H9 (cell line): Measurements from ENCODE around the gene WWC2. TPM values are rescaled to one million over a fixed set of nuclear protein-coding genes. Genes with fewer than 3 reads are reported as not detected.

ENCODE experiments used
- DNase-seq: peaks from one replicate; pipeline ENCODE4 v3.0.0-alpha.2; 2017
- H2AFZ ChIP-seq: one replicate; pipeline ENCODE4 v1.6.1; 2013; ENCODE audit warnings: mild to moderate bottlenecking, low read length, control low read depth, moderate library complexity
- H2AK5ac ChIP-seq: 2 replicates; pipeline ENCODE4 v1.6.1; 2013; ENCODE audit warnings: low read length, control low read depth, mixed read lengths; ENCODE audit not compliant: insufficient read length
- H2BK120ac ChIP-seq: one replicate; pipeline ENCODE4 v1.6.1; 2013; ENCODE audit warnings: low read depth, mild to moderate bottlenecking, low read length, control low read depth, inconsistent platforms; ENCODE audit not compliant: poor library complexity, severe bottlenecking
- H2BK12ac ChIP-seq: 2 replicates; pipeline ENCODE4 v1.6.1; 2013; ENCODE audit warnings: low read length, control low read depth, mixed read lengths, low read depth; ENCODE audit not compliant: insufficient read length
- H2BK15ac ChIP-seq: 2 replicates; pipeline ENCODE4 v1.6.1; 2013; ENCODE audit warnings: low read depth, low read length, control low read depth
- H2BK20ac ChIP-seq: one replicate; pipeline ENCODE4 v1.6.1; 2013; ENCODE audit warnings: low read depth, mild to moderate bottlenecking, low read length, control low read depth, inconsistent platforms; ENCODE audit not compliant: poor library complexity, severe bottlenecking
- H2BK5ac ChIP-seq: 2 replicates; pipeline ENCODE4 v1.6.1; 2013; ENCODE audit warnings: low read length, control low read depth, mixed read lengths; ENCODE audit not compliant: insufficient read length
- H3K14ac ChIP-seq: 2 replicates; pipeline ENCODE4 v1.6.1; 2013; ENCODE audit warnings: low read length, control low read depth; ENCODE audit not compliant: insufficient read depth
- H3K18ac ChIP-seq: 2 replicates; pipeline ENCODE4 v1.6.1; 2013; ENCODE audit warnings: low read depth, mild to moderate bottlenecking, mixed read lengths, low read length, control low read depth; ENCODE audit not compliant: insufficient read length
- H3K23ac ChIP-seq: 2 replicates; pipeline ENCODE4 v1.6.1; 2013; ENCODE audit warnings: low read length, control low read depth, mixed read lengths, low read depth; ENCODE audit not compliant: insufficient read length
- H3K23me2 ChIP-seq: 2 replicates; pipeline ENCODE4 v1.6.1; 2013; ENCODE audit warnings: low read depth, mild to moderate bottlenecking, mixed read lengths, low read length, control low read depth; ENCODE audit not compliant: insufficient read length, poor library complexity, severe bottlenecking
- H3K27ac ChIP-seq: 2 replicates; pipeline ENCODE4 v1.5.1; 2013; ENCODE audit warnings: low read length, control low read depth, mixed read lengths, low read depth; ENCODE audit not compliant: insufficient read length
- H3K27me3 ChIP-seq: 2 replicates; pipeline ENCODE4 v1.6.1; 2013; ENCODE audit warnings: low read length, control low read depth, inconsistent platforms; ENCODE audit not compliant: insufficient read depth
- H3K4ac ChIP-seq: 2 replicates; pipeline ENCODE4 v1.6.1; 2013; ENCODE audit warnings: low read depth, mild to moderate bottlenecking, control low read depth, inconsistent platforms, low read length, moderate library complexity
- H3K4me1 ChIP-seq: 2 replicates; pipeline ENCODE4 v1.6.1; 2013; ENCODE audit warnings: low read length, control low read depth, inconsistent platforms; ENCODE audit not compliant: insufficient read depth
- H3K4me2 ChIP-seq: 2 replicates; pipeline ENCODE4 v1.6.1; 2013; ENCODE audit warnings: low read length, control low read depth, mixed read lengths; ENCODE audit not compliant: insufficient read length, insufficient read depth
- H3K56ac ChIP-seq: 2 replicates; pipeline ENCODE4 v1.6.1; 2013; ENCODE audit warnings: low read depth, mild to moderate bottlenecking, mixed read lengths, low read length, control low read depth; ENCODE audit not compliant: insufficient read length
- H3K79me1 ChIP-seq: 2 replicates; pipeline ENCODE4 v1.6.1; 2013; ENCODE audit warnings: low read depth, mild to moderate bottlenecking, moderate library complexity, low read length, control low read depth, inconsistent platforms; ENCODE audit not compliant: insufficient read depth, poor library complexity, severe bottlenecking
- H3K79me2 ChIP-seq: 2 replicates; pipeline ENCODE4 v1.6.1; 2013; ENCODE audit warnings: low read length, control low read depth, inconsistent platforms; ENCODE audit not compliant: insufficient read depth
- H3K9ac ChIP-seq: 2 replicates; pipeline ENCODE4 v1.6.1; 2013; ENCODE audit warnings: low read length, control low read depth, mixed read lengths; ENCODE audit not compliant: insufficient read length; ENCODE audit errors: extremely low read depth
- H3K9me3 ChIP-seq: one replicate; pipeline ENCODE4 v1.6.1; 2013; ENCODE audit warnings: low read depth, low read length, inconsistent platforms; ENCODE audit not compliant: control insufficient read depth
- H3T11ph ChIP-seq: one replicate; pipeline ENCODE4 v1.6.1; 2013; ENCODE audit warnings: mild to moderate bottlenecking, low read length, control low read depth, inconsistent platforms
- H4K20me1 ChIP-seq: one replicate; pipeline ENCODE4 v1.6.1; 2013; ENCODE audit not compliant: control insufficient read depth, insufficient read length, insufficient read depth
- H4K5ac ChIP-seq: 2 replicates; pipeline ENCODE4 v1.6.1; 2013; ENCODE audit warnings: low read depth, mild to moderate bottlenecking, mixed read lengths, low read length, control low read depth; ENCODE audit not compliant: insufficient read length
- H4K8ac ChIP-seq: replicated peaks from 2 replicates; pipeline ENCODE4 v1.6.1; 2013; ENCODE audit warnings: low read length, control low read depth, mixed read lengths, low read depth; ENCODE audit not compliant: insufficient read length
- H4K91ac ChIP-seq: 2 replicates; pipeline ENCODE4 v1.6.1; 2013; ENCODE audit warnings: low read depth, mild to moderate bottlenecking, moderate library complexity, mixed read lengths, low read length, control low read depth; ENCODE audit not compliant: insufficient read length
- H3K27ac Mint-ChIP-seq, 3 experiments: 2 replicates in 2 of 3; 3 replicates in 1 of 3; pipeline ENCODE4 v1.8.0; 2020 to 2021; ENCODE audit warnings: mixed read lengths in 3 of 3, mild to moderate bottlenecking in 1 of 3, moderate library complexity in 1 of 3
- H3K27me3 Mint-ChIP-seq: 2 replicates; pipeline ENCODE4 v1.8.0; 2021; ENCODE audit warnings: low read depth, mild to moderate bottlenecking, moderate library complexity, mixed read lengths
- H3K36me3 Mint-ChIP-seq, 3 experiments: 2 replicates in 2 of 3; 3 replicates in 1 of 3; pipeline ENCODE4 v1.8.0; 2020 to 2021; ENCODE audit warnings: low read depth in 3 of 3, mixed read lengths in 3 of 3; ENCODE audit not compliant: insufficient read depth in 1 of 3
- H3K4me1 Mint-ChIP-seq, 2 experiments: 2 replicates each; pipeline ENCODE4 v1.8.0; 2020; ENCODE audit warnings: mixed read lengths in 2 of 2
- H3K4me3 Mint-ChIP-seq, 2 experiments: 2 replicates in 1 of 2; 3 replicates in 1 of 2; pipeline ENCODE4 v1.8.0; 2020 to 2021; ENCODE audit warnings: mild to moderate bottlenecking in 2 of 2, mixed read lengths in 2 of 2, moderate library complexity in 1 of 2
- H3K9me3 Mint-ChIP-seq, 2 experiments: 2 replicates in 1 of 2; 3 replicates in 1 of 2; pipeline ENCODE4 v1.8.0; 2020; ENCODE audit warnings: mild to moderate bottlenecking in 2 of 2, mixed read lengths in 2 of 2, moderate library complexity in 1 of 2
- WGBS: extraction: QIAGEN DNeasy Blood & Tissue Kit; methylation state at CpG from one replicate; pipeline ENCODE4 v1.1.7; 2013; ENCODE audit warnings: missing lambda C conversion rate, low lambda C conversion rate, mixed read lengths; ENCODE audit not compliant: insufficient read length; ENCODE audit errors: extremely low coverage; 5-methylcytosine and 5-hydroxymethylcytosine counted together
- total RNA-seq: library from RNA; stranded (reverse); gene quantifications from 2 replicates; pipeline ENCODE4 v1.2.1, GENCODE V29; 2021
- TF ChIP-seq, protein P1 (sequence below): fragments of 200-600 bp; sonication (generic); conservative IDR thresholded peaks from 3 replicates; pipeline ENCODE4 v1.8.0; 2021; ENCODE audit warnings: antibody characterized with exemption, mild to moderate bottlenecking

The WWC2 gene
- total RNA-seq, 1 experiment from 2014 or later, result 106 TPM

DNA sequence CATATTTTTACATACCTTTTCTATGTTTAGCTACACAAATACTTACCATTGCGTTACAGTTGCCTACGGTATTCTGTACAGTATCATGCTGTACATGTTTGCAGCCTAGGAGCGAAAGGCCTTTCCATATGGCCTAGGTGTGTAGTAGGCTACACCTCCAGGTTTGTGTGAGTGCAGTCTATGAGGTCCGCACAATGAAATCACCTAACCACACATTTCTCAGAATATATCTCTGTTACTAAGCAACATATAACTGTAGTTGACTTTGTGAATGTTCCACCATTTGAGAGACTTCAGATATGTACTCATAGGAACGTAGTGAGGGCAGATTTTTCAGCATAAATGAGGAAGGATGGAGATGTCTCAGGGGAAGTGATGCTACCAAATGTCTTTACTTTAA, 62.6 kb downstream of the WWC2 start:
- Histone ChIP-seq H3K4ac (no peak overlapping the region), H3K23ac (no peak overlapping the region), H3K27me3 (no peaks in the 10 kb centered on the region), H3K23me2 (no peaks in the 10 kb centered on the region), H3K9ac (no peak overlapping the region), H3T11ph (no peak overlapping the region), H4K91ac (no peak overlapping the region), H2BK5ac (no peak overlapping the region), H4K20me1 (no peaks in the 10 kb centered on the region), H3K79me2 (peaks cover 35% of the 10 kb centered on the region; the same call in 1 of the 2 replicates), H3K9me3 (no peaks in the 10 kb centered on the region), H2AFZ (no peak overlapping the region), H3K4me2 (no peak overlapping the region), H2AK5ac (no peak overlapping the region), H3K79me1 (peaks cover 4% of the 10 kb centered on the region), H2BK12ac (no peak overlapping the region), H2BK20ac (no peak overlapping the region), H3K56ac (no peak overlapping the region), H3K14ac (no peak overlapping the region), H2BK120ac (no peak overlapping the region), H3K18ac (no peak overlapping the region), H2BK15ac (no peak overlapping the region), H3K27ac (no peak overlapping the region), H4K5ac (no peak overlapping the region), H4K8ac (no peak overlapping the region), H3K4me1 (peaks cover 11% of the 10 kb centered on the region; the same call in 1 of the 2 replicates)
- TF ChIP-seq, protein P1, sequence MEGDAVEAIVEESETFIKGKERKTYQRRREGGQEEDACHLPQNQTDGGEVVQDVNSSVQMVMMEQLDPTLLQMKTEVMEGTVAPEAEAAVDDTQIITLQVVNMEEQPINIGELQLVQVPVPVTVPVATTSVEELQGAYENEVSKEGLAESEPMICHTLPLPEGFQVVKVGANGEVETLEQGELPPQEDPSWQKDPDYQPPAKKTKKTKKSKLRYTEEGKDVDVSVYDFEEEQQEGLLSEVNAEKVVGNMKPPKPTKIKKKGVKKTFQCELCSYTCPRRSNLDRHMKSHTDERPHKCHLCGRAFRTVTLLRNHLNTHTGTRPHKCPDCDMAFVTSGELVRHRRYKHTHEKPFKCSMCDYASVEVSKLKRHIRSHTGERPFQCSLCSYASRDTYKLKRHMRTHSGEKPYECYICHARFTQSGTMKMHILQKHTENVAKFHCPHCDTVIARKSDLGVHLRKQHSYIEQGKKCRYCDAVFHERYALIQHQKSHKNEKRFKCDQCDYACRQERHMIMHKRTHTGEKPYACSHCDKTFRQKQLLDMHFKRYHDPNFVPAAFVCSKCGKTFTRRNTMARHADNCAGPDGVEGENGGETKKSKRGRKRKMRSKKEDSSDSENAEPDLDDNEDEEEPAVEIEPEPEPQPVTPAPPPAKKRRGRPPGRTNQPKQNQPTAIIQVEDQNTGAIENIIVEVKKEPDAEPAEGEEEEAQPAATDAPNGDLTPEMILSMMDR, result no peak
- DNase-seq, result no peak
- Mint-ChIP-seq H3K4me1 (peaks cover 42 to 47% of the 10 kb centered on the region in 2 experiments), H3K4me3 (no peak overlapping the region), H3K27me3 (no peaks in the 10 kb centered on the region), H3K36me3 (peaks cover 0 to 5% (median 4%) of the 10 kb centered on the region in 3 experiments; a peak in 4 of 7 replicates), H3K27ac (no peak overlapping the region), H3K9me3 (no peaks in the 10 kb centered on the region)
- no CpG with 5 or more reads among the region's 5 CpGs for WGBS
